Lower leg skin (tissue), 4 donors: ENCODE measurements around the gene CPVL. TPM values are rescaled to one million over a fixed set of nuclear protein-coding genes. Genes with fewer than 3 reads are reported as not detected.
A peak's percentile ranks its signal among the peaks of the same experiment; 100 is the strongest.

Experiments used
- DNase-seq, 2 donors: peaks; one replicate each; pipeline ENCODE4 v3.0.0-alpha.2; 2019; ENCODE audit warnings: low spot score in 2 of 2
- H3K4me3 ChIP-seq: fragments of 200-600 bp; sonication (generic); 2 replicates; pipeline ENCODE4 v1.5.1; 2017; ENCODE audit warnings: mild to moderate bottlenecking, low read depth; ENCODE audit not compliant: poor library complexity, severe bottlenecking
- CTCF ChIP-seq, 3 donors: fragments of 450-650 bp; IDR thresholded peaks; one replicate each; pipeline ENCODE4 v1.5.1; 2016; ENCODE audit warnings: antibody characterized with exemption in 3 of 3, mild to moderate bottlenecking in 3 of 3, moderate library complexity in 2 of 3
- POLR2A ChIP-seq, 2 donors: fragments of 450-650 bp; IDR thresholded peaks; one replicate each; pipeline ENCODE4 v1.6.1; 2016 to 2017; ENCODE audit warnings: antibody characterized with exemption in 2 of 2, mild to moderate bottlenecking in 1 of 2, moderate library complexity in 1 of 2
- WGBS, 2 donors: methylation state at CpG; one replicate each; pipeline ENCODE4 v1.1.5; 2018; 5-methylcytosine and 5-hydroxymethylcytosine counted together
- intact Hi-C: fragments of 100-400 bp; cut with DNase I; formaldehyde crosslinking; loops from one replicate; pipeline ENCODE4 v1.15.0; 2023; ENCODE audit warnings: low total_unique reads
- total RNA-seq, 4 donors: library from RNA; depleted of rRNA; stranded (reverse); fragments of >200 nt; gene quantifications; one replicate each; pipeline ENCODE4 v1.1.0, GENCODE V29; 2016

CPVL gene
- total RNA-seq, 4 donors from 2014 or later: 8.8 to 17.5 (median 12.6) TPM

GRCh38 chr7:28956608-28957063, 189.7 kb downstream of the CPVL start:
- TF ChIP-seq POLR2A (IDR thresholded peaks at IDR 0.05) (no peak), CTCF (IDR thresholded peaks at IDR 0.05) (peak in 1 of 3 donors; percentile 40)
- WGBS, 2 donors: 0 to 3% methylated on average over 5 to 38 of the region's 39 CpGs
- intact Hi-C loops: no loop called here
- peak in 1 of 2 donors; percentile 92 for DNase-seq
- H3K4me3 ChIP-seq: peak overlapping the region; percentile 2

- TF ChIP-seq POLR2A (IDR thresholded peaks at IDR 0.05) (no peak), CTCF (IDR thresholded peaks at IDR 0.05) (peak in 1 of 3 donors; percentile 85)
- DNase-seq: peak; percentile 54 to 94
- intact Hi-C loops: no loop called here
- WGBS, 2 donors: 3 to 12% methylated on average over 32 to 56 of the region's 104 CpGs
- H3K4me3 ChIP-seq: peak overlapping the region; percentile 2
Measured at GRCh38 chr7:28955718-28956607, 190.4 kb downstream of the CPVL start.

GRCh38 chr7:28955356-28955717, 191.0 kb downstream of the CPVL start:
- H3K4me3 ChIP-seq: no peak overlapping the region
- TF ChIP-seq CTCF (IDR thresholded peaks at IDR 0.05) (no peak), POLR2A (IDR thresholded peaks at IDR 0.05) (no peak)
- no peak for DNase-seq
- intact Hi-C loops: no loop called here
- 64 to 69% methylated on average over 6 to 8 of the region's 22 CpGs for WGBS, 2 donors

GRCh38 chr7:28954946-28955345, 191.4 kb downstream of the CPVL start:
- 68 to 77% methylated on average over 5 of the region's 5 CpGs for WGBS, 2 donors
- no peak for TF ChIP-seq CTCF (IDR thresholded peaks at IDR 0.05)
- no peak for TF ChIP-seq POLR2A (IDR thresholded peaks at IDR 0.05)
- DNase-seq: no peak

GRCh38 chr7:28954471-28954870, 191.9 kb downstream of the CPVL start:
- H3K4me3 ChIP-seq: no peak overlapping the region
- TF ChIP-seq POLR2A (IDR thresholded peaks at IDR 0.05): no peak
- no peak for TF ChIP-seq CTCF (IDR thresholded peaks at IDR 0.05)
- intact Hi-C loops: no loop called here
- DNase-seq: no peak

More at GRCh38 chr7:28954946-28955345, 191.4 kb downstream of the CPVL start:
- intact Hi-C loops: no loop called here
- no peak overlapping the region for H3K4me3 ChIP-seq
